ENCODE data around the gene ABCC6. TPM values are rescaled to one million over a fixed set of nuclear protein-coding genes. Genes with fewer than 3 reads are reported as not detected.

The ABCC6 gene
- total RNA-seq, 1 experiment from 2014 or later = 2.7 TPM

- ChIA-PET RAD21 (ENCODE audit: low non-redundant PET in 1 of 2, low total read pairs in 2 of 2, uncharacterized antibody in 2 of 2, unreplicated experiment in 2 of 2) (no interaction called here), POLR2A (no interaction called here)
- intact Hi-C loops (cut with micrococcal nuclease) = no loop called here
Measured at GRCh38 chr16:16146380-16147315, 76.6 kb downstream of the ABCC6 start.

GRCh38 chr16:16145286-16145685, 78.0 kb downstream of the ABCC6 start:
- ChIA-PET RAD21 (ENCODE audit: low non-redundant PET in 1 of 2, low total read pairs in 2 of 2, uncharacterized antibody in 2 of 2, unreplicated experiment in 2 of 2) (no interaction called here), CTCF (no interaction called here), POLR2A (no interaction called here)
- Histone ChIP-seq H3K4me2 (ENCODE audit: low read length) (no peak overlapping the region), H3K79me2 (ENCODE audit: insufficient read depth, low read length) (no peaks in the 10 kb centered on the region; the same call in 1 of the 2 replicates), H3K4me3 (replicated peaks in 1 of 2; ENCODE audit: low read depth in 1 of 2, low read length in 2 of 2) (no peak overlapping the region), H3K4me1 (ENCODE audit: control insufficient read depth in 1 of 2, insufficient read depth in 2 of 2, low read length in 2 of 2) (peaks cover 0 to 8% of the 10 kb centered on the region in 2 experiments; a peak in 1 of 4 replicates), H2AFZ (ENCODE audit: low read depth, low read length, poor library complexity, severe bottlenecking) (no peak overlapping the region), H3K9ac (ENCODE audit: low read length) (no peak overlapping the region), H3K36me3 (ENCODE audit: control insufficient read depth in 1 of 2, insufficient read depth in 2 of 2, low read length in 2 of 2) (peaks cover 15 to 29% of the 10 kb centered on the region in 2 experiments; a peak in 3 of 4 replicates), H3K27me3 (ENCODE audit: insufficient read depth, low read length) (no peaks in the 10 kb centered on the region), H4K20me1 (ENCODE audit: insufficient read depth) (no peaks in the 10 kb centered on the region), H3K9me3 (ENCODE audit: control insufficient read depth in 1 of 2, insufficient read depth in 1 of 2, low read depth in 1 of 2, low read length in 2 of 2) (no peaks in the 10 kb centered on the region), H3K9me2 (ENCODE audit: insufficient read depth) (no peaks in the 10 kb centered on the region), H3K27ac (ENCODE audit: low read depth, low read length) (no peak overlapping the region)
- TF ChIP-seq CTCF (IDR thresholded peaks at IDR 0.05 in 2 of 3, conservative IDR thresholded peaks at IDR 0.05 in 1 of 3; ENCODE audit: borderline replicate concordance in 1 of 3, insufficient read depth in 1 of 3, low read depth in 2 of 3, low read length in 2 of 3) (peak in 2 of 3 experiments; percentile 17 to 19; a peak in 1 of 6 replicates), ELF1 (IDR thresholded peaks at IDR 0.05; ENCODE audit: borderline replicate concordance, low read depth) (no peak)
- DNase-seq (ENCODE audit: low read depth, low spot score) (no peak), ATAC-seq (peak; percentile 52)
- no TSS peak for BruUV-seq (replicated peaks)
- intact Hi-C loops (cut with micrococcal nuclease) = no loop called here

More at GRCh38 chr16:16146380-16147315, 76.6 kb downstream of the ABCC6 start:
- Histone ChIP-seq H2AFZ (ENCODE audit: low read depth, low read length, poor library complexity, severe bottlenecking) (no peak overlapping the region), H4K20me1 (ENCODE audit: insufficient read depth) (no peaks in the 10 kb centered on the region), H3K9ac (ENCODE audit: low read length) (no peak overlapping the region), H3K36me3 (ENCODE audit: control insufficient read depth in 1 of 2, insufficient read depth in 2 of 2, low read length in 2 of 2) (peaks cover 12 to 19% of the 10 kb centered on the region in 2 experiments; a peak in 3 of 4 replicates), H3K4me2 (ENCODE audit: low read length) (no peak overlapping the region), H3K9me3 (ENCODE audit: control insufficient read depth in 1 of 2, insufficient read depth in 1 of 2, low read depth in 1 of 2, low read length in 2 of 2) (no peaks in the 10 kb centered on the region), H3K9me2 (ENCODE audit: insufficient read depth) (no peaks in the 10 kb centered on the region), H3K4me3 (replicated peaks in 1 of 2; ENCODE audit: low read depth in 1 of 2, low read length in 2 of 2) (no peak overlapping the region), H3K4me1 (ENCODE audit: control insufficient read depth in 1 of 2, insufficient read depth in 2 of 2, low read length in 2 of 2) (peaks cover 0 to 8% of the 10 kb centered on the region in 2 experiments; a peak in 1 of 4 replicates), H3K27me3 (ENCODE audit: insufficient read depth, low read length) (no peaks in the 10 kb centered on the region), H3K79me2 (ENCODE audit: insufficient read depth, low read length) (no peaks in the 10 kb centered on the region; the same call in 1 of the 2 replicates), H3K27ac (ENCODE audit: low read depth, low read length) (no peak overlapping the region)
- BruUV-seq (replicated peaks) = no TSS peak
- CTCF ChIA-PET = no interaction called here
- ATAC-seq (no peak), DNase-seq (ENCODE audit: low read depth, low spot score) (no peak)
- TF ChIP-seq POLR2AphosphoS5 (IDR thresholded peaks at IDR 0.05; ENCODE audit: low read depth, low read length) (no peak), SP1 (IDR thresholded peaks at IDR 0.05; ENCODE audit: low read depth) (no peak), RAD21 (IDR thresholded peaks at IDR 0.05; ENCODE audit: low read depth) (no peak), CEBPB (IDR thresholded peaks at IDR 0.05; ENCODE audit: low read depth) (no peak), EGR1 (IDR thresholded peaks at IDR 0.05; ENCODE audit: low read depth) (no peak), CBX3 (IDR thresholded peaks at IDR 0.05; ENCODE audit: low read depth) (no peak), TCF7L2 (IDR thresholded peaks at IDR 0.05; ENCODE audit: borderline replicate concordance, extremely low read depth, insufficient read depth, insufficient read length) (no peak), POLR2A (IDR thresholded peaks at IDR 0.05; ENCODE audit: borderline replicate concordance, extremely low read depth, insufficient read depth, insufficient read length) (no peak), JUND (IDR thresholded peaks at IDR 0.05) (no peak), ATF3 (IDR thresholded peaks at IDR 0.05) (no peak)

Measured in HCT116 (cell line).